ENCODE results near the gene CLEC1A.

- TF ChIP-seq CTCF (IDR thresholded peaks at IDR 0.05) = no peak
- TF ChIP-seq EP300 (IDR thresholded peaks at IDR 0.05) = no peak
Observed at GRCh38 chr12:10025236-10025635, 73.5 kb downstream of the CLEC1A start.

Data from tibial nerve (tissue), 4 donors.